Measurements from ENCODE around the gene HSD17B2.

The HSD17B2 gene

GRCh38 chr16:82033006-82033405 lies 2.0 kb upstream of the HSD17B2 start:
- H2AFZ ChIP-seq (ENCODE audit: low read length): no peak overlapping the region
- no peak overlapping the region for H3K4me3 ChIP-seq (ENCODE audit: low read length)
- no peaks in the 10 kb centered on the region for H3F3A ChIP-seq (ENCODE audit: insufficient read depth, low read length)
- no peaks in the 10 kb centered on the region for H3K36me3 ChIP-seq (replicated peaks; ENCODE audit: insufficient read depth, low read length)
- H3K9me3 ChIP-seq (replicated peaks; ENCODE audit: insufficient read depth, low read length): no peaks in the 10 kb centered on the region
- no peak for DNase-seq
- H3K27ac ChIP-seq (ENCODE audit: low read length): no peak overlapping the region
- H3K27me3 ChIP-seq (replicated peaks; ENCODE audit: insufficient read depth, low read length): no peaks in the 10 kb centered on the region
- H3K79me2 ChIP-seq (ENCODE audit: low read length): no peaks in the 10 kb centered on the region
- H3K4me2 ChIP-seq (ENCODE audit: low read depth, low read length): no peak overlapping the region
- H3K9ac ChIP-seq (ENCODE audit: low read length): no peak overlapping the region
- H3K4me1 ChIP-seq (ENCODE audit: low read length): no peaks in the 10 kb centered on the region
- TF ChIP-seq EZH2 (optimal IDR thresholded peaks at IDR 0.05; ENCODE audit: low read depth, low read length) (no peak), EZH2phosphoT487 (IDR thresholded peaks at IDR 0.05; ENCODE audit: low read length) (no peak)
- TF ChIP-seq, protein P1, sequence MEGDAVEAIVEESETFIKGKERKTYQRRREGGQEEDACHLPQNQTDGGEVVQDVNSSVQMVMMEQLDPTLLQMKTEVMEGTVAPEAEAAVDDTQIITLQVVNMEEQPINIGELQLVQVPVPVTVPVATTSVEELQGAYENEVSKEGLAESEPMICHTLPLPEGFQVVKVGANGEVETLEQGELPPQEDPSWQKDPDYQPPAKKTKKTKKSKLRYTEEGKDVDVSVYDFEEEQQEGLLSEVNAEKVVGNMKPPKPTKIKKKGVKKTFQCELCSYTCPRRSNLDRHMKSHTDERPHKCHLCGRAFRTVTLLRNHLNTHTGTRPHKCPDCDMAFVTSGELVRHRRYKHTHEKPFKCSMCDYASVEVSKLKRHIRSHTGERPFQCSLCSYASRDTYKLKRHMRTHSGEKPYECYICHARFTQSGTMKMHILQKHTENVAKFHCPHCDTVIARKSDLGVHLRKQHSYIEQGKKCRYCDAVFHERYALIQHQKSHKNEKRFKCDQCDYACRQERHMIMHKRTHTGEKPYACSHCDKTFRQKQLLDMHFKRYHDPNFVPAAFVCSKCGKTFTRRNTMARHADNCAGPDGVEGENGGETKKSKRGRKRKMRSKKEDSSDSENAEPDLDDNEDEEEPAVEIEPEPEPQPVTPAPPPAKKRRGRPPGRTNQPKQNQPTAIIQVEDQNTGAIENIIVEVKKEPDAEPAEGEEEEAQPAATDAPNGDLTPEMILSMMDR (IDR thresholded peaks at IDR 0.05; ENCODE audit: low read length): no peak
- H3K9me2 ChIP-seq (replicated peaks; ENCODE audit: insufficient read depth, low read length): no peaks in the 10 kb centered on the region
- H4K20me1 ChIP-seq (ENCODE audit: insufficient read depth, low read length): no peaks in the 10 kb centered on the region

- Histone ChIP-seq H3K9me3 (replicated peaks; ENCODE audit: insufficient read depth, low read length) (no peaks in the 10 kb centered on the region), H3K4me2 (ENCODE audit: low read depth, low read length) (no peak overlapping the region), H2AFZ (ENCODE audit: low read length) (no peak overlapping the region), H3K36me3 (replicated peaks; ENCODE audit: insufficient read depth, low read length) (no peaks in the 10 kb centered on the region), H3K27me3 (replicated peaks; ENCODE audit: insufficient read depth, low read length) (no peaks in the 10 kb centered on the region), H3K9me2 (replicated peaks; ENCODE audit: insufficient read depth, low read length) (no peaks in the 10 kb centered on the region), H3F3A (ENCODE audit: insufficient read depth, low read length) (no peaks in the 10 kb centered on the region), H3K4me1 (ENCODE audit: low read length) (no peaks in the 10 kb centered on the region), H3K27ac (ENCODE audit: low read length) (no peak overlapping the region), H3K79me2 (ENCODE audit: low read length) (no peaks in the 10 kb centered on the region), H3K9ac (ENCODE audit: low read length) (no peak overlapping the region), H4K20me1 (ENCODE audit: insufficient read depth, low read length) (no peaks in the 10 kb centered on the region), H3K4me3 (ENCODE audit: low read length) (no peak overlapping the region)
- TF ChIP-seq EZH2 (optimal IDR thresholded peaks at IDR 0.05; ENCODE audit: low read depth, low read length) (no peak), EZH2phosphoT487 (IDR thresholded peaks at IDR 0.05; ENCODE audit: low read length) (no peak)
- TF ChIP-seq, protein P1 (IDR thresholded peaks at IDR 0.05; ENCODE audit: low read length): no peak
- no peak for DNase-seq
Measured at GRCh38 chr16:82033683-82034300, 1.3 kb upstream of the HSD17B2 start.

DNA sequence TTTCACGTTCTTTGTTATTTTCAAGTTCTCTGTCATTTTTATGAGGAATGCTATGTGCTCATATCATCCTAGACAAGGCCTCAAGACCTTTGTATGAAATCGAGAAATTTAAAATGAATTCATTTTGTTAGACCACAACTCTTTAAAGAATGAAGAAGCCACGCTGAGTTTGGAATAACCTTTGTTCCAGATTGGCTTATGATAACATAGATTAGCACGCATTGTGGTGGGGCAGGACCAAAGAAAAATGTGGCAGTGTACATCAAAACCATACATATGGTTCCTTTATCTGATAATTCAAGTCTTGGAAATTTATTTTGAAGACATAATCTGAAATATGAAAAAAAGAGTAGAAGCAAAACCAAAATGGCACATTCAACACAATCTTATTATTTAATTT lies 2.2 kb downstream of the HSD17B2 start:
- H3K9ac ChIP-seq (ENCODE audit: low read length): no peak overlapping the region
- no peaks in the 10 kb centered on the region for H3K9me2 ChIP-seq (replicated peaks; ENCODE audit: insufficient read depth, low read length)
- H3F3A ChIP-seq (ENCODE audit: insufficient read depth, low read length): no peaks in the 10 kb centered on the region
- H3K36me3 ChIP-seq (replicated peaks; ENCODE audit: insufficient read depth, low read length): no peaks in the 10 kb centered on the region
- no peaks in the 10 kb centered on the region for H3K9me3 ChIP-seq (replicated peaks; ENCODE audit: insufficient read depth, low read length)
- no peaks in the 10 kb centered on the region for H3K27me3 ChIP-seq (replicated peaks; ENCODE audit: insufficient read depth, low read length)
- H3K4me1 ChIP-seq (ENCODE audit: low read length): no peaks in the 10 kb centered on the region
- no peak overlapping the region for H3K4me2 ChIP-seq (ENCODE audit: low read depth, low read length)
- no peaks in the 10 kb centered on the region for H4K20me1 ChIP-seq (ENCODE audit: insufficient read depth, low read length)
- no peak for DNase-seq
- H3K79me2 ChIP-seq (ENCODE audit: low read length): no peaks in the 10 kb centered on the region
- no peak for TF ChIP-seq EZH2phosphoT487 (IDR thresholded peaks at IDR 0.05; ENCODE audit: low read length)
- TF ChIP-seq EZH2 (optimal IDR thresholded peaks at IDR 0.05; ENCODE audit: low read depth, low read length): no peak
- TF ChIP-seq, protein P1 (IDR thresholded peaks at IDR 0.05; ENCODE audit: low read length): no peak
- no peak overlapping the region for H2AFZ ChIP-seq (ENCODE audit: low read length)
- no peak overlapping the region for H3K27ac ChIP-seq (ENCODE audit: low read length)
- no peak overlapping the region for H3K4me3 ChIP-seq (ENCODE audit: low read length)

All from MM.1S (cell line).